GM21390 (cell line): ENCODE results near the gene C11orf58.

Experiments used
- ATAC-seq: cut with Tn5 transposase; IDR thresholded peaks from one replicate; pipeline ENCODE4 v1.9.1; 2021; ENCODE audit not compliant: unreplicated experiment

C11orf58 gene

GRCh38 chr11:16784666-16785065 is 46.2 kb downstream of the C11orf58 start:
- no peak for ATAC-seq

GRCh38 chr11:16785520-16786128 is 47.2 kb downstream of the C11orf58 start:
- peak; percentile 85 for ATAC-seq

DNA sequence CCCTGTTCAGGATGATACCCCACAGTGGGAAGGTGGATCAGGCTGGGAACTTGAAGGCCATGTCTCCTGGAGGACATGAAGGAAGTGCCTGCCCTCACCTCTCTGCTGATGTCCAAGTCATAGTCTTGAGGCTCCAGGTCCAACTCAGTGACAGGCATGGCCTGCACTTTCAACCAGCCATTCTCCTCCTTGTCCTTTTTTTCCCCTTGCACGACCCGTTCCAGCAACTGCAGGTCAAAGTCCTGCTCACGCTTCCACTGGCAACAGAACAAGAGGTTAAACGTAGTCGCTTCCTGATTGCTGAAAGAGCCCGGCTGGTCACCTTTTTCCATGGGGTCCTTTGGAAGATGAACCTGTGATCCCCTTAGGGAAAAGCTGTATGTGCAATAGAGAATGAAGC is 47.7 kb downstream of the C11orf58 start:
- no peak for ATAC-seq

DNA sequence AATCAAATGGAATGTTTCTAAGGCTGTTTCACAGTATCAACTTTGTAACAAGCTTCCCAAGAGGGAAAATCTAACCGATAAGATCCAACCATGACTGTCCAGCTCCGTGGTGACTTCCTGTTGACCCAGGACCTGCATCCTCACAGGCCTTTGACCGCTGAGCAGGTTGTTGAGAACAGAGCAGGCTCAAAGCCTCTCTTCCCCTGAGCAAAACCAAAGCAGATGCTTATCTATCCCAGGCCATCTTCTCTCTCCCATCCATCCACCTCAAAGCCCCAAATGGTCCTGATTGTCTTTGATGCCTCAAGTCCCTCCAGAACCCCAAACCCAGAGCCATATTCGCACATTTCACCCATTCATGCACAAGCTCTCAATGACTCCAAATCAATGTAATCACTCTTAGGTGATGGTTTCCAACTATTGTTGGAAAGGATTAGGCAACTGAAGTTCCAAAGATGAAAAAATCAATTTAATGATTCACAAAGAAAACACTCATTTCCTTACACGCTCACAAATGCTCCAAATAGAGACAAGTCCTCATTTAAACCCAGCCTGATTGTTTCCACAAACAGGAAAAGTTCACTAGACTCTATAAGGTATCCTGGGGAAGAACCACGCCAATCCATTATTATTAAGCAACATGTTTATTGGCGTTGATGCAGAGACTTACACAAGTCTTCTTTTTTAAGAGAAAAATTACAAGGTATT is 48.7 kb downstream of the C11orf58 start:
- no peak for ATAC-seq

GRCh38 chr11:16788141-16789062 is 50.0 kb downstream of the C11orf58 start:
- ATAC-seq = peak; percentile 64

DNA sequence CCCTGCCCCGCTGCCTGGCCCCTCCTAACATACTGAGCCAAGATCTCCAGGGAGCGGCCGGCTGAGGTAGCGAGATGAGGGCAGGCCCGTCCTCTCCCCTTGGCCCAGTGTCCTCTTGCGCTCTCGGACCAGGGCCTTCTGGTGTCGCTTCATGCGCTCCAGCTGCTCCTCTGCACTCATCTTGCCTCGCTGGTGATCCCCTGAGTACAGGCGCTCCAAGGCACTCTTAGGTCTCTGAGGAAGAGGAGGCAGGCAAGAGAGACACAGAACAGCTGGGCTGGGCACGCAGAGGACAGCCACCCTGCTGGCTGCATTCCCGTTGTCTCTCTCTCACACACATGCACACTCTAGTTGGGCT is 50.6 kb downstream of the C11orf58 start:
- no peak for ATAC-seq

DNA sequence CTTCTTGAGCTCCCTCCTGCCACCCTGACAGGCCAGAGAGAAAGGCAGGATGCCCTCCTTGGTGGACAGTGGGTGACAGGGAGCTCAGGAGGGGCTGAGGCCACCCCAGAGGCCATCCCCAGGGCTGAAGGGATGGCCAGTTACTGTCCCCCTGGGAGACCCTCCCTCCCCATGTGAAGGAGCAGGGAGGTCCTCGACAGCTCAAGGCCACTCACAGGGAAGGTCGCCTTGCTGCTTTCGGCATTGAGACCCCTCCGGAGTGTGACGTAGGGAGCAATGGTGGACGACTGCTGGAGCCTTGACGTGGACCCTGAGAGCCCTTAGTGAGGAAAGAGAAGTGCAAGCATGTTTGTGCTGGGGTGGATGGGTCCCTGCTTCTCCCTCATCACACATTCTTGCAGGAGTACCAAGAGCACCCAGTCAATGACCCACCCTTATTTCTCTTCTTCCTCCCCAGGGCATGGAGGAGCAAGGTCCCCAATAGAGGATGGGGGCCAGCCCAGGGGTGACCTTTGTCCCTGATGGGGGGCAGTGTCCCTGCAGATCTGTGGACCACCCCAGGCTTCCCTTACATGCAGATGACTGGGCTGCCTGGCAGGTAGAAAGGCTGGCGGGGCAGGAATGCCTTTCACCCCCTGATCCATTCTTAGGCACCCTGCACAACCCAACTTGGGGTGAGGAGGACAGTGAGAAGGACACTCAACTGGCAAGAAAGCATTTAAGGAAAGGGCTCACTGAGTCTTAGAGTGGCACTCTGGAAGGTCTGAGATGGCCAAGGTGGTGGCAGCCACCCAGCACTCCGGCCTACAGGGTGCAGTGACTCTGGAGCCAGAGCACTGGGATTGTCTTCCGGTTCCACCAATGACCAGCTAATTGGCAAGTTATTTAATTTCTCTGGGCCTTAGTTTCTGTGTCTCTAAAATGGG is 51.4 kb downstream of the C11orf58 start:
- no peak for ATAC-seq

DNA sequence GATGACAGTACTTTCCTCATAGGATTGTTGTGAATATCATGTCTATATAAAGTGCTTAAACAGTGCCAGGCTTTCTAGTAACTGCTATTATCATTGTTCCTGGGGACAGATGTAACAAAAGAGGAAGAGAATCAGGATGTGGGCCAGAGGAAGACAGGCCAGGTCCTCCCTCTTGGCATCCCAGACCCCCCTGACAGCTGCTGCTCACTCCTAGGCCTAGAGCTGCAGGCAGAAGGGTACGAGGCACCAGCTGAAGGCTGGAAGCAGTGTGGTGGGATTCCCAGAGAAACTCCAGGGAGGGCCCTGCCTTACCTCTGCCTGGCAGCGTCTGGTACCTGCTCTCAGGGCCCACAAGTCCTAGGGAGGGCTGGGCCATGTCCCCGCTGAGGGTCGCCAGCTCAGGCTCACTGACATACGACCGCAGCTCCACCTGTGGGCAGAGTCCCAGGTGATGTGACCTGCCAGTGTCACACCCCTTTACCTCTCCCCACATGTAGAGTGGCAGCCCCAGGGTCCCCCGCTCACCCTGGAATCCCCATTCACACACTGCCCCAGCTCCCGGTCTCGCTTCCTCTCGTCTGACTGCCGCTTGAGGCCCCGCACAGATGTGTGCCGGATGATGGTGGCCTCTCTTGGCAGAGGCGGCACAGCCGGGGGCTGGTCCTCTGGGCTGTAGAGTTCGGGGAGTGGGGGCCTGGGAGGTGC is 52.2 kb downstream of the C11orf58 start:
- ATAC-seq = no peak

DNA sequence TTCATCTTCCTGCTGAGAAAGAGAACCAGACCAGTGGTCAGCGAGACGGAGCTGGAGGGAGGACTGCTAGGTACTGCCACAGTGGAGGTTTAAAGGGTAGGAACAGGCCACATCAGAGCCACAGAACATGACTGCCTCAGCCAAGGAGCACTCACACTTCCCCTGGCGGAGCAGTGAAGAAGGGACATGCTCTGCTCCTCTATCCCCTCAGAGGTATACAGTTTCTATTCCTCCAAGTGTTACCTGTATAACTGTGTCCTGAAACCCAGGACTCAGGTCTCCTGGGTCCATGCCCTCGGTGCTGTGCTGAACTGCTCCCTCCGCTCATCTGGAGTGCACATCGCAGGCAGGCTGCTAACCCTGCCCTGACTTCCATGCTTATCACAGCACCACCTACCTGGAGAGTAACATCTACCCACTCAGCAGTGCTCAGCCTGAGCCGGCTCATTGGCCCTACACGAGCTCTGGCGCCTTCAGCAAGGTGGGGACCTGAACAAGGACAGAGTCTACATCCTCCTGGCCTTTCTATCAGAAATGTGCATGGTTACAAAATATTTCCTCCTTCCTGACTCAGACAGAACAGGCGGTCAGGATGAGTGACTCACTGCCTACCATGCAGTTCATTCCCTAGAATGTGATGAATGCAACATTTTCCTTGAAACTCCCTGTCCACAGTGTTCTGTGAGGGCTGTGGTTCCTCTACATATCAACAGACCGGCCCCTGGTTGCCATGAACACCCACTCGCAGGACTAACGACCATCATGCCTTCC is 52.9 kb downstream of the C11orf58 start:
- no peak for ATAC-seq

GRCh38 chr11:16792426-16792825 is 54.0 kb downstream of the C11orf58 start:
- ATAC-seq = no peak

GRCh38 chr11:16793009-16793408 is 54.6 kb downstream of the C11orf58 start:
- ATAC-seq = no peak

- ATAC-seq = no peak
Measured at GRCh38 chr11:16793511-16793910, 55.1 kb downstream of the C11orf58 start.

- no peak for ATAC-seq
Measured at GRCh38 chr11:16794047-16794818, 55.8 kb downstream of the C11orf58 start.

DNA sequence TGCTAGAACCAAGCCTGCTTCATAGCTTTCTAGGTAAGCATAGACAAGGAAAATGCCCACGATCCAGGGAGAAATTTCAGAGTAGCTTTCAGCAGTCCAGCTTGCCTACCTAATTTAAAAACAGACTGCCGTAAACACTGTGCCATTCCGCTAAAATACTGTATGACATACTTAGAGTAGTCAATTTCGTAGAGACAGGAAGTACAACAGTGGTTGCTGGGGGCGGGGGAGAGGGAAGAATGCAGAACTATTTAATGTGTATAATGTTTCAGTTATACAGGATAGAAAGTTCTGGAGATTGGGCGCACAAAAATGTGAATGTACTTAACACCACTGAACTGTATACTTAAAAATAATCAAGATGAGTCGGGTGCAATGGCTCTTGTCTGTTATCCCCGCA is 56.7 kb downstream of the C11orf58 start:
- ATAC-seq = no peak

GRCh38 chr11:16796311-16796710 is 57.9 kb downstream of the C11orf58 start:
- no peak for ATAC-seq

DNA sequence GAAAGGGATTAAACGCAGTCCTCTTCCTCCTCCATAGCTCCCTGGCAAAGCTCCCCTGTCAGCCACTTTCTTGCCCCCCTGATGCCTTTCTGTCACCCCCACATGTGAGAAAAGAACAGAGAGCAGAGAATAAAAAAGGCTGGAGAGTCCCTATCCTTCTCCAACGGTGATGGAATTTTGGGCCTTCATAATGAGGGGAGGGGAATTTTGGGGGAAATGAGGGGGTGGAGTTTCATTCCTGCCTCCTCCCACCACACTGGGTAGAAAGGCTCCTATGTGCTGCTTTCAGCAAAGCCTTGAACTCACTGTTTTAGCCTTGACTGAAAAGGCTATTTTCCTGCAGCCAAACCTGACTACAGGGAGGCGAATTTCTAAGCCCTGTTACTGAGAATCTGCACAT is 59.3 kb downstream of the C11orf58 start:
- ATAC-seq = no peak

- ATAC-seq = no peak
Measured at GRCh38 chr11:16799221-16799620, 60.8 kb downstream of the C11orf58 start.

DNA sequence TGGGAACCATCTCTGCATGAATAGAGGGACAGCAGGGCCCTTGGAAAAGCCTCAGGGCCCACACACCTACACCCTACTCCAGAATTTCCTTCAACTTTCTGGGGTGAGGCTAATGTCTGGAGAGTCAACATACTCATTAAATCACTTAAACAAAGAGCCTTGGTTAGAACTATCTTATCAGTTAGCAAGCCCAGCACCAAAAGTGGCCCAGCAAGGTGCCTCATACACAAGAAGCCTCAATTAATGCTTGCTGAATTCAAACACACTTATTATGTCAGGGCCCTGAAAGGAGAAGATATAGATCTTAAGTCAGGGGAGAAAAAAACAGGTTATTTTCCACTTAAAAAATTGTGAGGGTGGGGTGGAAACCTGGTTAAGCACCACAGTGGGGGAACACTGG is 61.4 kb downstream of the C11orf58 start:
- ATAC-seq = no peak

GRCh38 chr11:16800382-16800781 is 61.9 kb downstream of the C11orf58 start:
- no peak for ATAC-seq
